ENCODE data around the gene SEZ6L.

The SEZ6L gene

GRCh38 chr22:26182723-26183122, 13.5 kb downstream of the SEZ6L start:
- DNase-seq: no peak

GRCh38 chr22:26185190-26185589, 15.9 kb downstream of the SEZ6L start:
- DNase-seq: no peak

GRCh38 chr22:26188341-26188740, 19.1 kb downstream of the SEZ6L start:
- DNase-seq: no peak

- no peak for DNase-seq
Measured at GRCh38 chr22:26194313-26194712, 25.1 kb downstream of the SEZ6L start.

- DNase-seq: no peak
Measured at GRCh38 chr22:26194877-26195276, 25.6 kb downstream of the SEZ6L start.

GRCh38 chr22:26196657-26197056, 27.4 kb downstream of the SEZ6L start:
- DNase-seq: no peak

GRCh38 chr22:26197425-26197824, 28.2 kb downstream of the SEZ6L start:
- no peak for DNase-seq

- DNase-seq: no peak
Measured at GRCh38 chr22:26199665-26200064, 30.4 kb downstream of the SEZ6L start.

GRCh38 chr22:26202280-26202924, 33.1 kb downstream of the SEZ6L start:
- no peak for DNase-seq

- DNase-seq: no peak
Measured at GRCh38 chr22:26205494-26205893, 36.2 kb downstream of the SEZ6L start.

GRCh38 chr22:26210334-26210733, 41.1 kb downstream of the SEZ6L start:
- DNase-seq: no peak

GRCh38 chr22:26213826-26214225, 44.6 kb downstream of the SEZ6L start:
- no peak for DNase-seq

- DNase-seq: no peak
Measured at GRCh38 chr22:26214466-26214865, 45.2 kb downstream of the SEZ6L start.

GRCh38 chr22:26215736-26216135, 46.5 kb downstream of the SEZ6L start:
- no peak for DNase-seq

- no peak for DNase-seq
Measured at GRCh38 chr22:26225207-26225606, 55.9 kb downstream of the SEZ6L start.

- no peak for DNase-seq
Measured at GRCh38 chr22:26226538-26227297, 57.5 kb downstream of the SEZ6L start.

GRCh38 chr22:26229910-26230309, 60.6 kb downstream of the SEZ6L start:
- DNase-seq: no peak

GRCh38 chr22:26234296-26234695, 65.0 kb downstream of the SEZ6L start:
- DNase-seq: no peak

- DNase-seq: no peak
Measured at GRCh38 chr22:26235792-26236487, 66.7 kb downstream of the SEZ6L start.

GRCh38 chr22:26236991-26237390, 67.7 kb downstream of the SEZ6L start:
- no peak for DNase-seq

GRCh38 chr22:26238596-26238995, 69.3 kb downstream of the SEZ6L start:
- DNase-seq: no peak

- DNase-seq: no peak
Measured at GRCh38 chr22:26239581-26239980, 70.3 kb downstream of the SEZ6L start.

- no peak for DNase-seq
Measured at GRCh38 chr22:26241361-26241760, 72.1 kb downstream of the SEZ6L start.

- no peak for DNase-seq
Measured at GRCh38 chr22:26245001-26245400, 75.7 kb downstream of the SEZ6L start.
